ENCODE data around the gene GLRX5.

Gene GLRX5

GRCh38 chr14:95533391-95533821 lies 1.4 kb upstream of the GLRX5 start:
- DNase-seq (ENCODE audit: low read depth, low spot score) = peak; percentile 37

- peak; percentile 36 for DNase-seq (ENCODE audit: low read depth, low spot score)
Observed at GRCh38 chr14:95533822-95534221, 1.0 kb upstream of the GLRX5 start.

- DNase-seq (ENCODE audit: low read depth, low spot score) = no peak
Observed at GRCh38 chr14:95535226-95536021, 574 bp downstream of the GLRX5 start.

- DNase-seq (ENCODE audit: low read depth, low spot score) = no peak
Observed at GRCh38 chr14:95536036-95536593, 1.3 kb downstream of the GLRX5 start.

GRCh38 chr14:95536671-95537070 lies 1.8 kb downstream of the GLRX5 start:
- DNase-seq (ENCODE audit: low read depth, low spot score) = no peak

GRCh38 chr14:95537298-95538089 lies 2.6 kb downstream of the GLRX5 start:
- no peak for DNase-seq (ENCODE audit: low read depth, low spot score)

GRCh38 chr14:95538801-95539509 lies 4.1 kb downstream of the GLRX5 start:
- no peak for DNase-seq (ENCODE audit: low read depth, low spot score)

GRCh38 chr14:95540236-95540855 lies 5.5 kb downstream of the GLRX5 start:
- DNase-seq (ENCODE audit: low read depth, low spot score) = no peak

- no peak for DNase-seq (ENCODE audit: low read depth, low spot score)
Observed at GRCh38 chr14:95541346-95541745, 6.5 kb downstream of the GLRX5 start.

GRCh38 chr14:95541932-95542930 lies 7.4 kb downstream of the GLRX5 start:
- DNase-seq (ENCODE audit: low read depth, low spot score) = no peak

- no peak for DNase-seq (ENCODE audit: low read depth, low spot score)
Observed at GRCh38 chr14:95543021-95543420, 8.2 kb downstream of the GLRX5 start.

- no peak for DNase-seq (ENCODE audit: low read depth, low spot score)
Observed at GRCh38 chr14:95544588-95544987, 9.7 kb downstream of the GLRX5 start.

GRCh38 chr14:95545515-95546168 lies 10.8 kb downstream of the GLRX5 start:
- DNase-seq (ENCODE audit: low read depth, low spot score) = no peak

- no peak for DNase-seq (ENCODE audit: low read depth, low spot score)
Observed at GRCh38 chr14:95547272-95547625, 12.4 kb downstream of the GLRX5 start.

- DNase-seq (ENCODE audit: low read depth, low spot score) = no peak
Observed at GRCh38 chr14:95547626-95548327, 12.9 kb downstream of the GLRX5 start.

- no peak for DNase-seq (ENCODE audit: low read depth, low spot score)
Observed at GRCh38 chr14:95548328-95548929, 13.6 kb downstream of the GLRX5 start.

GRCh38 chr14:95549656-95550585 lies 15.1 kb downstream of the GLRX5 start:
- DNase-seq (ENCODE audit: low read depth, low spot score) = peak; percentile 73

GRCh38 chr14:95551435-95551834 lies 16.6 kb downstream of the GLRX5 start:
- DNase-seq (ENCODE audit: low read depth, low spot score) = no peak

All from ELF-1 (cell line).